Hypothalamus (tissue), 51 donors: ENCODE data around the gene BBOF1.
A peak's percentile ranks its signal among the peaks of the same experiment; 100 is the strongest.
"Not testable (repeated sequence)": the region's sequence is repeated elsewhere in the genome, so short reads cannot be mapped to it uniquely, and the experiment has no call there.

Experiments used
- DNase-seq, 51 donors: peaks; one replicate each; lab custom pipeline; 2025; lab: John Stamatoyannopoulos, UW

Gene BBOF1

GRCh38 chr14:74018586-74019407 lies at the start of gene BBOF1, which contains the start of gene ENTPD5:
BBOF1 (plus strand) TSS chr14:74019349; CDS start chr14:74019479, 130 bp downstream.
ENTPD5 (minus strand) TSS chr14:74019288; CDS start chr14:73988102, 31,186 bp downstream.
- DNase-seq: peak; percentile 38 to 90 (median 79)

GRCh38 chr14:73973497-73973896 lies 45.7 kb upstream of the BBOF1 start:
- no peak for DNase-seq

GRCh38 chr14:73976125-73976524 lies 43.0 kb upstream of the BBOF1 start:
- DNase-seq: no peak

- no peak for DNase-seq
Observed at GRCh38 chr14:73977896-73978295, 41.3 kb upstream of the BBOF1 start.

- DNase-seq: no peak
Observed at GRCh38 chr14:73988065-73988464, 31.1 kb upstream of the BBOF1 start.

GRCh38 chr14:73988656-73989055 lies 30.5 kb upstream of the BBOF1 start:
- DNase-seq: not testable (repeated sequence)

GRCh38 chr14:73991092-73991491 lies 28.1 kb upstream of the BBOF1 start:
- DNase-seq: no peak

GRCh38 chr14:73994926-73995325 lies 24.2 kb upstream of the BBOF1 start:
- not testable (repeated sequence) for DNase-seq

- DNase-seq: no peak
Observed at GRCh38 chr14:73995977-73996378, 23.2 kb upstream of the BBOF1 start.

GRCh38 chr14:73996731-73997107 lies 22.4 kb upstream of the BBOF1 start:
- no peak for DNase-seq

- no peak for DNase-seq
Observed at GRCh38 chr14:73997108-73997943, 21.8 kb upstream of the BBOF1 start.

GRCh38 chr14:73997944-73998447 lies 21.2 kb upstream of the BBOF1 start:
- no peak for DNase-seq

- DNase-seq: no peak
Observed at GRCh38 chr14:73998726-73999125, 20.4 kb upstream of the BBOF1 start.

- DNase-seq: not testable (repeated sequence)
Observed at GRCh38 chr14:74005664-74006063, 13.5 kb upstream of the BBOF1 start.

GRCh38 chr14:74008843-74009499 lies 10.2 kb upstream of the BBOF1 start:
- no peak for DNase-seq

- DNase-seq: no peak
Observed at GRCh38 chr14:74014299-74014698, 4.8 kb upstream of the BBOF1 start.

GRCh38 chr14:74015176-74015575 lies 4.0 kb upstream of the BBOF1 start:
- DNase-seq: no peak

GRCh38 chr14:74015963-74016362 lies 3.2 kb upstream of the BBOF1 start:
- DNase-seq: no peak

- no peak for DNase-seq
Observed at GRCh38 chr14:74018174-74018585, 969 bp upstream of the BBOF1 start.

GRCh38 chr14:74019408-74020137 lies 424 bp downstream of the BBOF1 start:
- DNase-seq: peak in 2 of 51 donors; percentile 23 to 49
